ENCODE data around the gene ZBTB7C. TPM values are rescaled to one million over a fixed set of nuclear protein-coding genes. Genes with fewer than 3 reads are reported as not detected.

Gene ZBTB7C
- total and polyA plus RNA-seq, 10 of the 15 experiments (the other 5 are each of a cell fraction or from before 2014, with no cell fraction given): under 0.01 to 0.08 (median 0.01) TPM; not detected in 7

DNA sequence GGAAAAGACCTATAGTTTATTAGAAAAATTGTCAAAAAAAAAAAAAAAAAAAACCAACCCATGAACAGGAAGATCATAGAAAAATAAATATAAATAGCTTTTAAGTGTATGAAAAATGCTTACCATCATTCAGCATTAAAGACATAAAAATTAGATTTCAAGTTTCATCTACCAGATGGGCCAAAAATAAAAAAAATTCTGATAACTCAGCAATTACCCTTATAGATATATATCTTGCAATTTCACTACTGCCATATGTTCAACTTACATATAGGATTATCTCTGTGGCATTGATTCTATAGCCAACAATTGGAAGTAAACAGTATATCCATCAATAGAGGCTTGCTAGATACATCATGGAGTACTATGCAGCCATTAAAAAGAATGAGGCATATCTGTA is 352.2 kb downstream of the ZBTB7C start:
- CTCF ChIA-PET: interaction anchor here (0.6 to 1.4 kb wide), 2 partner anchors 26 to 629 kb away, joined by 3 read pairs; no protein-coding TSS in a partner anchor

More for the DNA sequence above, 352.2 kb downstream of the ZBTB7C start:
- no peak overlapping the region for H3K27ac ChIP-seq (ENCODE audit: control insufficient read depth, insufficient read depth)
- ChIA-PET SMC1A (ENCODE audit: uncharacterized antibody, unreplicated experiment) (interaction anchor here (0.6 kb wide), 1 partner anchor 282 kb away, joined by 4 read pairs; no protein-coding TSS in a partner anchor), RAD21 (ENCODE audit: unreplicated experiment) (interaction anchor here (0.7 kb wide), 1 partner anchor 31 kb away, joined by 3 read pairs; no protein-coding TSS in a partner anchor), POLR2A (no interaction called here)
- no peaks in the 10 kb centered on the region for H3K9me3 ChIP-seq (replicated peaks; ENCODE audit: control insufficient read depth, insufficient read depth, low read length)
- intact Hi-C loops (cut with micrococcal nuclease; ENCODE audit: unreplicated experiment): no loop called here
- no peak overlapping the region for H2AFZ ChIP-seq (ENCODE audit: control insufficient read depth, low read depth, low read length)
- no peak for FAIRE-seq
- H3K27me3 ChIP-seq (replicated peaks in 1 of 2; ENCODE audit: control insufficient read depth in 2 of 2, insufficient read depth in 2 of 2, low read length in 1 of 2): peaks cover 6 to 12% of the 10 kb centered on the region in 2 experiments; a peak in 3 of 4 replicates
- H3K4me3 ChIP-seq: no peak overlapping the region
- BruUV-seq (replicated peaks): no TSS peak
- H3K79me2 ChIP-seq (ENCODE audit: control insufficient read depth, insufficient read depth, low read length): no peaks in the 10 kb centered on the region
- ATAC-seq: no peak
- H4K20me1 ChIP-seq (ENCODE audit: control insufficient read depth, insufficient read depth): no peaks in the 10 kb centered on the region
- H3K4me2 ChIP-seq (ENCODE audit: control insufficient read depth, insufficient read depth): no peak overlapping the region
- no peak for TF ChIP-seq TAF1 (IDR thresholded peaks at IDR 0.05; ENCODE audit: borderline replicate concordance, low read depth, low read length)
- TF ChIP-seq, protein P1, sequence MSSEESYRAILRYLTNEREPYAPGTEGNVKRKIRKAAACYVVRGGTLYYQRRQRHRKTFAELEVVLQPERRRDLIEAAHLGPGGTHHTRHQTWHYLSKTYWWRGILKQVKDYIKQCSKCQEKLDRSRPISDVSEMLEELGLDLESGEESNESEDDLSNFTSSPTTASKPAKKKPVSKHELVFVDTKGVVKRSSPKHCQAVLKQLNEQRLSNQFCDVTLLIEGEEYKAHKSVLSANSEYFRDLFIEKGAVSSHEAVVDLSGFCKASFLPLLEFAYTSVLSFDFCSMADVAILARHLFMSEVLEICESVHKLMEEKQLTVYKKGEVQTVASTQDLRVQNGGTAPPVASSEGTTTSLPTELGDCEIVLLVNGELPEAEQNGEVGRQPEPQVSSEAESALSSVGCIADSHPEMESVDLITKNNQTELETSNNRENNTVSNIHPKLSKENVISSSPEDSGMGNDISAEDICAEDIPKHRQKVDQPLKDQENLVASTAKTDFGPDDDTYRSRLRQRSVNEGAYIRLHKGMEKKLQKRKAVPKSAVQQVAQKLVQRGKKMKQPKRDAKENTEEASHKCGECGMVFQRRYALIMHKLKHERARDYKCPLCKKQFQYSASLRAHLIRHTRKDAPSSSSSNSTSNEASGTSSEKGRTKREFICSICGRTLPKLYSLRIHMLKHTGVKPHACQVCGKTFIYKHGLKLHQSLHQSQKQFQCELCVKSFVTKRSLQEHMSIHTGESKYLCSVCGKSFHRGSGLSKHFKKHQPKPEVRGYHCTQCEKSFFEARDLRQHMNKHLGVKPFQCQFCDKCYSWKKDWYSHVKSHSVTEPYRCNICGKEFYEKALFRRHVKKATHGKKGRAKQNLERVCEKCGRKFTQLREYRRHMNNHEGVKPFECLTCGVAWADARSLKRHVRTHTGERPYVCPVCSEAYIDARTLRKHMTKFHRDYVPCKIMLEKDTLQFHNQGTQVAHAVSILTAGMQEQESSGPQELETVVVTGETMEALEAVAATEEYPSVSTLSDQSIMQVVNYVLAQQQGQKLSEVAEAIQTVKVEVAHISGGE (CRISPR knock-in tag; IDR thresholded peaks at IDR 0.05): no peak
- no peak for TF ChIP-seq RFX5 (IDR thresholded peaks at IDR 0.05; ENCODE audit: low read depth, low read length)
- TF ChIP-seq SIX5 (IDR thresholded peaks at IDR 0.05; ENCODE audit: low read depth, low read length, severe bottlenecking): no peak
- no peak for TF ChIP-seq SMAD5 (IDR thresholded peaks at IDR 0.05; ENCODE audit: low read depth)
- TF ChIP-seq POLR2A (IDR thresholded peaks at IDR 0.05; ENCODE audit: low read depth, low read length): no peak
- TF ChIP-seq ZNF384 (IDR thresholded peaks at IDR 0.05; ENCODE audit: borderline replicate concordance, low read depth, low read length): no peak
- no peaks in the 10 kb centered on the region for H3K36me3 ChIP-seq (ENCODE audit: control insufficient read depth in 2 of 2, insufficient read depth in 2 of 2, low read length in 1 of 2)
- DNase-seq (ENCODE audit: low read depth, low spot score): no peak
- in situ Hi-C loops (cut with MboI): no loop called here
- no peak overlapping the region for H3K9ac ChIP-seq (ENCODE audit: control insufficient read depth, insufficient read depth, low read length)
- no peaks in the 10 kb centered on the region for H3K4me1 ChIP-seq (ENCODE audit: control insufficient read depth, insufficient read depth, low read length)

Data from GM12878 (cell line).